SJCRH30 (cell line): ENCODE results near the gene MDM4. TPM values are rescaled to one million over a fixed set of nuclear protein-coding genes. Genes with fewer than 3 reads are reported as not detected.
"Not testable (repeated sequence)": the region's sequence is repeated elsewhere in the genome, so short reads cannot be mapped to it uniquely, and the experiment has no call there.

Experiments used
- DNase-seq, 2 experiments: peaks; one replicate each; pipeline ENCODE4 v3.0.0-alpha.2; 2015 to 2020
- H3K27ac ChIP-seq: fragments of 250-450 bp; sonication (Bioruptor Pico); 2 replicates; pipeline ENCODE4 v1.5.1; 2020; ENCODE audit warnings: mild to moderate bottlenecking, moderate library complexity
- H3K27me3 ChIP-seq: fragments of 250-450 bp; sonication (Bioruptor Pico); 2 replicates; pipeline ENCODE4 v1.5.1; 2020; ENCODE audit warnings: mild to moderate bottlenecking, moderate library complexity
- H3K36me3 ChIP-seq: fragments of 250-450 bp; sonication (Bioruptor Pico); 2 replicates; pipeline ENCODE4 v1.5.1; 2020; ENCODE audit warnings: mild to moderate bottlenecking, moderate library complexity
- H3K4me1 ChIP-seq: fragments of 250-450 bp; sonication (Bioruptor Pico); 2 replicates; pipeline ENCODE4 v1.5.1; 2020; ENCODE audit warnings: mild to moderate bottlenecking, moderate library complexity
- H3K4me3 ChIP-seq: fragments of 250-450 bp; sonication (Bioruptor Pico); 2 replicates; pipeline ENCODE4 v1.5.1; 2020; ENCODE audit warnings: mild to moderate bottlenecking, moderate library complexity
- H3K9me3 ChIP-seq: fragments of 250-450 bp; sonication (Bioruptor Pico); replicated peaks from 2 replicates; pipeline ENCODE4 v1.5.1; 2020; ENCODE audit warnings: mild to moderate bottlenecking, moderate library complexity
- total RNA-seq: library from RNA; depleted of rRNA; stranded (reverse); fragments of >200 nt; shearing (Covaris generic); gene quantifications from 2 replicates; pipeline ENCODE4 v1.2.3, GENCODE V29; 2014

Gene MDM4
- total RNA-seq, 1 experiment from 2014 or later, result 41.2 TPM

- no peaks in the 10 kb centered on the region for H3K27me3 ChIP-seq
- H3K27ac ChIP-seq, result no peak overlapping the region
- no peak for DNase-seq
- no peak overlapping the region for H3K4me3 ChIP-seq
- peaks cover 92% of the 10 kb centered on the region for H3K36me3 ChIP-seq
- H3K9me3 ChIP-seq, result no peaks in the 10 kb centered on the region
- no peaks in the 10 kb centered on the region for H3K4me1 ChIP-seq
Measured at GRCh38 chr1:204549313-204549712, 33.1 kb downstream of the MDM4 start.

- H3K36me3 ChIP-seq, result peaks cover 82% of the 10 kb centered on the region
- no peak overlapping the region for H3K4me3 ChIP-seq
- H3K4me1 ChIP-seq, result no peaks in the 10 kb centered on the region
- H3K27ac ChIP-seq, result no peak overlapping the region
- H3K9me3 ChIP-seq, result no peaks in the 10 kb centered on the region
- no peaks in the 10 kb centered on the region for H3K27me3 ChIP-seq
- no peak for DNase-seq
Measured at GRCh38 chr1:204550926-204551325, 34.7 kb downstream of the MDM4 start.

GRCh38 chr1:204556458-204557052 is 40.3 kb downstream of the MDM4 start:
- Histone ChIP-seq H3K27me3 (no peaks in the 10 kb centered on the region), H3K27ac (no peak overlapping the region), H3K36me3 (peaks cover 29% of the 10 kb centered on the region), H3K4me1 (peaks cover 15% of the 10 kb centered on the region), H3K9me3 (no peaks in the 10 kb centered on the region), H3K4me3 (no peak overlapping the region)
- no peak for DNase-seq

- Histone ChIP-seq H3K9me3 (no peaks in the 10 kb centered on the region), H3K4me3 (no peak overlapping the region), H3K36me3 (peaks cover 11% of the 10 kb centered on the region), H3K4me1 (peaks cover 15% of the 10 kb centered on the region), H3K27ac (no peak overlapping the region), H3K27me3 (no peaks in the 10 kb centered on the region)
- peak in 1 of 2 experiments; percentile 32 for DNase-seq
Measured at GRCh38 chr1:204558467-204558866, 42.3 kb downstream of the MDM4 start.

- not testable (repeated sequence) for H3K4me3 ChIP-seq, H3K9me3 ChIP-seq, H3K36me3 ChIP-seq, H3K27me3 ChIP-seq
- Histone ChIP-seq H3K27ac (peak overlapping the region; percentile 17; the same call in 1 of the 2 replicates), H3K4me1 (peaks cover 15% of the 10 kb centered on the region)
- peak; percentile 39 to 60 for DNase-seq
Measured at GRCh38 chr1:204560002-204560401, 43.8 kb downstream of the MDM4 start.

- Histone ChIP-seq H3K4me1 (peaks cover 15% of the 10 kb centered on the region), H3K27ac (peak overlapping the region; percentile 17; the same call in 1 of the 2 replicates), H3K27me3 (no peaks in the 10 kb centered on the region), H3K36me3 (no peaks in the 10 kb centered on the region), H3K4me3 (no peak overlapping the region), H3K9me3 (no peaks in the 10 kb centered on the region)
- peak; percentile 33 to 56 for DNase-seq
Measured at GRCh38 chr1:204560590-204561150, 44.5 kb downstream of the MDM4 start.

- H3K4me3 ChIP-seq, result no peak overlapping the region
- H3K4me1 ChIP-seq, result peaks cover 15% of the 10 kb centered on the region
- no peaks in the 10 kb centered on the region for H3K36me3 ChIP-seq
- H3K9me3 ChIP-seq, result no peaks in the 10 kb centered on the region
- no peaks in the 10 kb centered on the region for H3K27me3 ChIP-seq
- no peak overlapping the region for H3K27ac ChIP-seq
- no peak for DNase-seq
Measured at GRCh38 chr1:204562075-204562990, 46.1 kb downstream of the MDM4 start.

GRCh38 chr1:204563307-204563706 is 47.1 kb downstream of the MDM4 start:
- peaks cover 15% of the 10 kb centered on the region for H3K4me1 ChIP-seq
- no peak overlapping the region for H3K27ac ChIP-seq
- H3K4me3 ChIP-seq, result no peak overlapping the region
- DNase-seq, result no peak
- H3K27me3 ChIP-seq, result no peaks in the 10 kb centered on the region
- H3K36me3 ChIP-seq, result no peaks in the 10 kb centered on the region
- no peaks in the 10 kb centered on the region for H3K9me3 ChIP-seq

GRCh38 chr1:204563780-204564179 is 47.6 kb downstream of the MDM4 start:
- Histone ChIP-seq H3K4me1 (peaks cover 15% of the 10 kb centered on the region), H3K9me3 (no peaks in the 10 kb centered on the region), H3K27ac (no peak overlapping the region), H3K4me3 (no peak overlapping the region), H3K36me3 (no peaks in the 10 kb centered on the region), H3K27me3 (no peaks in the 10 kb centered on the region)
- no peak for DNase-seq

- no peak overlapping the region for H3K27ac ChIP-seq
- H3K36me3 ChIP-seq, result no peaks in the 10 kb centered on the region
- no peak for DNase-seq
Measured at GRCh38 chr1:204564835-204565234, 48.6 kb downstream of the MDM4 start.

GRCh38 chr1:204565617-204566582 is 49.7 kb downstream of the MDM4 start:
- Histone ChIP-seq H3K4me3 (no peak overlapping the region), H3K36me3 (no peaks in the 10 kb centered on the region), H3K27me3 (no peaks in the 10 kb centered on the region), H3K4me1 (no peaks in the 10 kb centered on the region; the same call in 1 of the 2 replicates), H3K9me3 (no peaks in the 10 kb centered on the region), H3K27ac (no peak overlapping the region)
- DNase-seq, result peak; percentile 65 to 88

More at GRCh38 chr1:204564835-204565234, 48.6 kb downstream of the MDM4 start:
- Histone ChIP-seq H3K27me3 (no peaks in the 10 kb centered on the region), H3K4me1 (peaks cover 11% of the 10 kb centered on the region), H3K4me3 (no peak overlapping the region), H3K9me3 (no peaks in the 10 kb centered on the region)

- Histone ChIP-seq H3K4me1 (no peaks in the 10 kb centered on the region; the same call in 1 of the 2 replicates), H3K9me3 (no peaks in the 10 kb centered on the region), H3K27me3 (no peaks in the 10 kb centered on the region), H3K4me3 (no peak overlapping the region), H3K36me3 (no peaks in the 10 kb centered on the region), H3K27ac (no peak overlapping the region)
- DNase-seq, result no peak
Measured at GRCh38 chr1:204566583-204566955, 50.4 kb downstream of the MDM4 start.

GRCh38 chr1:204567071-204567470 is 50.9 kb downstream of the MDM4 start:
- DNase-seq, result no peak
- no peaks in the 10 kb centered on the region; the same call in 1 of the 2 replicates for H3K4me1 ChIP-seq
- no peaks in the 10 kb centered on the region for H3K27me3 ChIP-seq

GRCh38 chr1:204568576-204569315 is 52.5 kb downstream of the MDM4 start:
- no peaks in the 10 kb centered on the region; the same call in 1 of the 2 replicates for H3K4me1 ChIP-seq
- no peaks in the 10 kb centered on the region for H3K27me3 ChIP-seq
- H3K9me3 ChIP-seq, result no peaks in the 10 kb centered on the region
- no peak overlapping the region for H3K27ac ChIP-seq
- H3K36me3 ChIP-seq, result no peaks in the 10 kb centered on the region
- DNase-seq, result no peak
- no peak overlapping the region for H3K4me3 ChIP-seq

More at GRCh38 chr1:204567071-204567470, 50.9 kb downstream of the MDM4 start:
- Histone ChIP-seq H3K4me3 (no peak overlapping the region), H3K36me3 (no peaks in the 10 kb centered on the region), H3K9me3 (no peaks in the 10 kb centered on the region), H3K27ac (no peak overlapping the region)
